Glomerular endothelial cell (primary cell): Measurements from ENCODE around the gene TBX19. TPM values are rescaled to one million over a fixed set of nuclear protein-coding genes. Genes with fewer than 3 reads are reported as not detected.

Experiments used
- DNase-seq: peaks from one replicate; pipeline ENCODE4 v3.0.0-alpha.2; 2011; ENCODE audit warnings: low read depth, low spot score; ENCODE audit errors: extremely low read depth
- total RNA-seq: library from RNA; depleted of rRNA; stranded (reverse); fragments of >200 nt; gene quantifications from 2 replicates; pipeline ENCODE4 v1.2.3, GENCODE V29; 2015

The TBX19 gene
- total RNA-seq, 1 donor from 2014 or later: 1.1 TPM

DNA sequence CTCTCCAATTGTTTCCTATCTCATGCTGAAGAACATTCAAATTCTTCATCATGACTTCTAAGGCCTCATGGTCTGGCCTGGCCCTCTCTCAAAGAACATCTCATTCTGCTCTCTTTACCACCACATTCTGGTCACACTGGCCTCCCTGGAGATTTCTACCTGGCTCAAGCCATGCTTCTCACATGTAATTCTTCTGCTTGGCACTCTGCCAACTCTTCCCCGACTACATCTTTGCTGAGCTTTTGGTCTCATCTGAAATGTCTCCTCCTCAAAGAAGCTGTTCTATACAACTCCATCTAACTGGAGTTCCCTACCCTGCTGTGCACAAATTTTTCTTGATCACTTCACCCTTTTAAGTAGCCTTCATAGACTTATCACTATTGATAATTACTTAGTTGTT, 1.4 kb upstream of the TBX19 start:
- no peak for DNase-seq

DNA sequence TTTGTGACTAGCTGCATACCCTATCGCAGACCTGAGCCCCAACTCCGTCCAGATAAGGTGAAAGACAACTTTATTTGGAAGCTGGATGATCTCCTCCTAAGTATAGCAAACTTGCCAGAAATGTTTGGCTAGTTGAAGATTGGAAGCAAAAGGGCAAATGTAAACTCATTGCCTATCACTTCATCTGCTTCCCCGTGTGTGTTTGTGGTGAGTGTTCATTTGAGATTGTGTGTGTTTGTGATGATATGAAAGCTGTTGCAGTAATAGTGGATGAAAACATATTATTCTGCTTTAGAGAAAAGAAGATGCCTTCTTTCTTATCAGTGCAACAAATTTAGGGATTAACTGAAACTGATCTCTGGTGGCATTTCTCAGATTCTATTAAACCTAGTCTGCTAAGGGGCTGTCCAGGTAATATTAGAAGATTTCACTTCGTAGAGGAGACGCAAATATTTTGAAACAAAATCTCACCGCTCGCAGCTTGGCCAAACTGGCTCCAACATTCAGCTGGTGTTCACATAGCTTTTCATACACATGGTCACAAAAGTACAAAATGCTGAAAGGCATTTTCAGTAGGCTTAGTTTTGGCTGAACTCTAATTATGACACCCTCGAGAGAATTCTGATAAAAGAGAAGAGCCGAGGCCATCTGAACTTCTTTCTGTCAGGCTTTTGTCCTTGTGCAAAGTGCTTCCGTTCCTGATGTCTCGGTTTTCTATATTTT, 1.1 kb downstream of the TBX19 start:
- DNase-seq: no peak

DNA sequence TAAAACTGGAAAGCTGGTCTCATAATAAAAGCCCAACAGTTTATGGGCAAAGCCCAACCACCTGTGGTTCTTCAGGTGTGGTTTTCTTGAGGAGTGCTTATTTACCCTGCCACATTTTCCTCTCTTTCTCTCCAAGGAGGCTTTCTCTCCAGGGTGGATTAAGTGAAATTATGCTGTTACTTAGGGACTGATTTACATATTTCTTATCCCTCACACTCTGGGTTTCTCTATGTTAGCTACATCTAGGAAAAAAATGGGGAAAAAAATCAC, 4.8 kb downstream of the TBX19 start:
- no peak for DNase-seq

DNA sequence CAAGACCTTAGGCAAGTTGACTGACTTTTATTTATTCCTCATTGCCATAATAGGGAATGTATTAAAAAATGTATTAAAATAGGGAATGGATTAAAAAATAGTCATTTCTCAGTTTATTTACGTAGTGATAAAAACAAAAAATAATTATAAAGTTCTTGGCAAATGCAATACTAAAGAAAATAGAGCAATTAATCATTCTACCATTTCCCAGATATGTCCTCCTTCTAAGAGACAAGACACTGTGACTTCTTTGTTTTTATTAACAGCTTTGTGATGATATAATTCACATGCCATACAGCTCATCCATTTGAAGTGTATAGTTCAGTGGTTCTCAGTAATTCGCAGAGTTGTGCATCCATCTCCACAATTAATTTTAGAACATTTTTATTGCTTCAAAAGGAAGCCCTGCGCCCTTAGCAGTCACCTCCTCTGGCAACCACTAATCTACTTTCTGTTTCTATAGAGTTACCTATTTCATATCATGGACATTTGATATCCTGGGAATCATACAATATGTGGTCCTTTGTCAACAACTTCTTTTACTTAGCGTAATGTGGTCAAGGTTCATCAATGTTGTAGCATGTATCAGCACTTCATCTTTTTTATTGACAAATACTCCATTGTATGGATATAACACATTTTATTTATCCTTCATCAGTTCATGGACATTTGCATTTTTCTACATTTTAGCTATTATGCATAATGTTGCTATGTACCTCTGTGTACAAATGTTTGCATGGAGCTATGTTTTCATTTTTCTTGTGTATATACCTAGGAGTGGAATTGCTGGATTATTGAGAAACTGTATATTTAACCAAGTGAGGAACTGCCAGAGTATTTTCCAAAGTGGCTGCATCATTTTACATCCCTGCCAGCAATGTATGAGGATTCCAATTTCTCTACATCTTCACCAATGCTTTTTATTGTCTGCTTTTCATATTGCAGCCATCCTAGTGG, 5.6 kb downstream of the TBX19 start:
- no peak for DNase-seq

DNA sequence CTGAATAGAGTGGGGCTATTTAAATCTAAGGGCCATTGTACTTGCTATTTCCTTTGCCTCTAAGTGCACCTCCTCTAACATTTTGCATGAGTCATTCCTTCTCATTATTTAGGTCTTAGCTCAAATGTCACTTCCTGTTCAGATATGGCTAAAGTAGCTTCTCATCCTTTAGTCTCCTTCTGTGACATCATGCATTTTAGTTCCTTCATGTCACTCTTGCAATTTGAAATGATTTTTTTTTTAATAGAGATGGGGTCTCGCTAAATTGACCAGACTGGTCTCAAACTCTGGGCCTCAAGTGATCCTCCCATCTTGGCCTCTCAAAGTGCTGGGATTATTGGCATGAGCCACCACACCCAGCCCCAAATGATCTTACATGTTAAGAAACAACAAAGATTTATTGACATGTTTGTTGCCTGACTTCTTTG, 6.6 kb downstream of the TBX19 start:
- peak; percentile 27 for DNase-seq

DNA sequence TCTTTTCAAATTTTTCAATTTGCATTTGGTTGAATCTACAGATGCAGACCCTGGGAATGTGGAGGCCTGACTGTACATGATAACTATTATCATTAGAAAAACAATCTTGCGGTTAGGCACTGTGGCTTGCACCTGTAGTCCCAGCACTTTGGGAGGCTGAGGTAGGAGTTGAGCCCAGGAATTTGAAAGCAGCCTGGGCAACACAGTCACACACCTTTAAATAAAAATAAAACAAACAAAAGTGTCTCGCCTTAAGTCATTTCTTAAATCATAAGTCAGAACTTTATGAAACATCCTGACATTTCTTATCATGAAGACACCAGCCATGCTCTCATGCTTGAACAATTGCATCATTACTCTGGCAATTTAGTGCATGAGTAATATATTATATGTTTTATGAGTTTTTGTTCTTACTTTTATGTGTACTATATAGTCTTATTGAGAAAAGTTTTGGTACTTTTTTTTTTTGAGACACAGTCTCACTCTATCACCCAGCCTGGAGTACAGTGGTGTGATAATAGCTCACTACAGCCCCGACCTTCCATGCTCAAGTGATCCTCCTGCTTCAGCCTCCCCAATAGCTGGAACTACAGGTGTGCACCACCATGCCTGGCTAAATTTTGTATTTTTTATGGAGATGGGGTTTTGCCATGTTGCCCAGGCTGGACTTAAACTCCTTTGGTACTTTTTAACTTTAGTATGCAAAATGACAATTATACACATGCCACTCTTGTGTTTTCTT, 7.8 kb downstream of the TBX19 start:
- DNase-seq: no peak

DNA sequence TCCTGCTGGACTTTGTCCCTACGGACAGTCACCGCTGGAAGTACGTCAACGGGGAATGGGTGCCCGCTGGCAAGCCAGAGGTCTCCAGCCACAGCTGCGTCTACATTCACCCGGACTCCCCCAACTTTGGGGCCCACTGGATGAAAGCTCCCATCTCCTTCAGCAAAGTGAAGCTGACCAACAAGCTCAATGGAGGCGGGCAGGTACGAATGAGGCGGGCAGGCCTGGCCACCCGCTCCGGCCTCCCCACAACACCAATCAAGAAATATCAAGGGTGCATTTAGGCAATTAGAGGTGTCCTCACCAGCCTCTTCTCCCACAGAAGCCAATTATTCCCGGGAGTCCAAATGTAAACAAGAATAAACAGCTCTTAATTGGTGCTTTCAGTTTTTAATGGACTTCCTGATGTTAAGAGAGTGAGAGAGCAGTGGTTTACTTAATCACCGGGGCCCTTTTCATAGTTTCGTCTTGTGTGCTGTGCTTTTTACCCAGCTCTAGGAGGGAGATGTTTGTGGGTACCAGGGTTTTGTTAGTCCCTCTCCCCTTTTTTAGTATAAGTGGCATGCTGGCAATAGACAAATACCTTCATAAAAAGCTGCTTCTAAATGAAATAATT, 10.7 kb downstream of the TBX19 start:
- DNase-seq: no peak

DNA sequence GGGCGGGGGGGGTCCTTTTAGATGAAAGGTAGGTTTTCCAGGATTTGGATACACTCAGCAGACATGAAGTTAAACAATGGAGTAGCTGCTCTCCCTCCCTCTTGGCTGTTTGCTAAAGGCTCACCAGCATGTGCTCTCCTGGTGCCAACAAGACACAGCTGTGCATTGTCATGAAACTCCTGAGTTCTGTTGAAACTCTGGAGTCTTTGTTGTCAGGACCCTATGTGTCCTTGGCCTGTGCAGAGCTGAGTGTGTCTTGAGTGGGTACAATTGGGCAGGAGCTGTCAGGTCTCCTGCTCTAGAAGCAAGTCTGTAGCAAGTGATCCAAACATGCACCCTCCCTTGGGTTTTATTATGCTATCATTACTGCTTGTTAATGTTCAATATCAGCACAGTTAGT, 12.7 kb downstream of the TBX19 start:
- DNase-seq: no peak

DNA sequence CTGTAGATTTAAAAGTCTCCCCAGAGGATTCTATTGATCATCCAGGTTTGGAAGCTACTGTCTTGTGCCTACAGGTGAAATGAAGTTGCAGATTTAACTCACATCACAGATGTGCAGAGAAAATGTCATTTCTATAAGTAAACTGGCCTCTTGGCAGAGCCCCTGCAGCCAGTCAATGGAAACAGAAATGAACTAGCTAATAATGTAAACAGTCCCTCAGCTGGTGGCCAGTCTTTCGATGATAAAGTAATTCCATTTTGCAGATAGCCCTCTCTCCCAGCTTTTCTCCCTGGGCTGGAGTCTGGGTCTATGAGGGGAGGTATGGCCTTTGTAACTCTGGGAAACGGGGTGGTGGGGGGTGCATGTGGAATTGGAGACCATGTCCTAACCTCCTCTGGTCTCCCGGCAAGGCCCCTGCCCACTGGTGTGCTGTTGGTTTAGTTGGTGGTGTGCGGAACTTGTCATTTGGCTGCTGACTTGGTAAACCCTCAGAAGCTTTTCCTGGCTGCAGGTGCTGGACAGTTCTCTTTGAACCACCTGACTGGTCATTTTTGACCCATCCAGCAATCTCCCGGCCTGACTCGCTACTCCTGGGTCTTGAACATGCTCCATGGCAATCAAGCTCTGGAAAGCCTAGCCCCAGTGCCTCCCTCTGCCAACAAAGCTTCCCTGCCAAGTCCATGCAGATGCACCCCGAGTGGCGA, 14.9 kb downstream of the TBX19 start:
- no peak for DNase-seq

DNA sequence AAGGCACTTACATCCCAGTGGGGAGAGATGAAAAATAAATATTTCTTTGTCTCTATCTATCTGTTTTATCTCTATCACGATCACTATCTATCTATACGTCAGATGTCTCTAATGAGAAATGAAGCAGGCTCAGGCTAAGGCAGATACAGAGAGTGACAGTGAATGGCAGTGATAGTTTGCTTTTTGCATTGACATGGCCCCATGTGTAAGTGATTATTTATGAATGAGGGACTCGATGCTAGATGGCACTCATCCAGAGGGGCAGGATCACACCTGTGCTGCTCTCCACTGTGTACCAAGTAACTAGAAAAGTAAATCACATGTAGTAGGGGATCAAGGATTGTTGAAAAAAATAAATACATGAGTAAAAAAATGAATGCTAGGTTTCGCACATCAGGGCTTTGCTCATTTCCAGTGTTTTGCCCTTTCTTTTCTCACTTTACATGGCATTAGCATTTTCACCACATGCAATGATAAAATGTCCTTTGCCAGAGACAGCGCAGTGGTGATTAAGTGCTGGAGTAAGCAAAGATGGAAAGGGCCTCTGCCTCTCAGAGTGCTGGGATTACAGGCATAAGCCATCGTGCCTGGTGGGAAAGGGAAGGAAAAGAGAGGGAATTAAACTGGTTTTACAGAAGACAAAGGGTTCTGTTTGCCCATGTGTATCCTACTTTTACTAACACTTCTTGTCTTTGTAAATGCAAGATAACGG, 16.5 kb downstream of the TBX19 start:
- DNase-seq: no peak

DNA sequence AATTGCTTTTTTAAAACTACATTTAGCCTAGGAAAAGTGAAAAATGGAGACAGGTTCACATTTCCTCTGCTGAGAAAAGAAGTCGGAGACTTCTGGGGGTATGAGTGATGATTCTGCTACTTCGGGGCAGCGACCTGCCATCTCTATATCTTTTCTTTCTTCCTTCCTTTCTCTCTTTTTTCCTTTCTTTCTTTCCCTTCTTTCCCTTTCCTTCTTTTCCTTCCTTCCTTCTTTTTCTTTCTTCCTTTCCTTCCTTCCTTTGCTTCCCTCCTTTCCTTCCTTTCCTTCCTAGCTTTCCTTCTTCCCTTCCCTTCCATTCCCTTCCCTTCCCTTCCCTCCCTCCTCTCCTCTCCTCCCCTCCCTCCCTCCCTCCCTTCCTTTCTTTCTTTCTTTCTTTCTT, 17.8 kb downstream of the TBX19 start:
- DNase-seq: no peak

DNA sequence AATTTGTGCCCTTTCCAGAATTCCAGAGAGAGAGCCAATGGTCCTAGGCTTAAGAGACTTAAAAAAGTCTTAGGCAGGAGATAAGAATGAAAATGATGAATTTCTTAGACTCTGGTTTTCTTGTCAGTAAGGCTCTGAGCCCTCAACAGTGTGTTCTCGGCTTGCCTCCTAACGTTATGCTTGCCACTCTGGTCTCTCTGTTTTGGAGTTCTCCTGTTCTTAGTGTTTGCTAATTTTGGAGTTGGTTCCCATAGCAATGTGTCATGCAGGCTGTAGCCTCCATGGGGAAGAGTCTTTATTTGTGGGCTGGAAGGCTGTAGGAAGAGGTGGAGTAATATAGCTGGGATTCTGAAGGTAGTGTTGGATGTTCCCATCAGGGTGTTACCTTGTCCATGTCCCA, 19.9 kb downstream of the TBX19 start:
- DNase-seq: no peak

DNA sequence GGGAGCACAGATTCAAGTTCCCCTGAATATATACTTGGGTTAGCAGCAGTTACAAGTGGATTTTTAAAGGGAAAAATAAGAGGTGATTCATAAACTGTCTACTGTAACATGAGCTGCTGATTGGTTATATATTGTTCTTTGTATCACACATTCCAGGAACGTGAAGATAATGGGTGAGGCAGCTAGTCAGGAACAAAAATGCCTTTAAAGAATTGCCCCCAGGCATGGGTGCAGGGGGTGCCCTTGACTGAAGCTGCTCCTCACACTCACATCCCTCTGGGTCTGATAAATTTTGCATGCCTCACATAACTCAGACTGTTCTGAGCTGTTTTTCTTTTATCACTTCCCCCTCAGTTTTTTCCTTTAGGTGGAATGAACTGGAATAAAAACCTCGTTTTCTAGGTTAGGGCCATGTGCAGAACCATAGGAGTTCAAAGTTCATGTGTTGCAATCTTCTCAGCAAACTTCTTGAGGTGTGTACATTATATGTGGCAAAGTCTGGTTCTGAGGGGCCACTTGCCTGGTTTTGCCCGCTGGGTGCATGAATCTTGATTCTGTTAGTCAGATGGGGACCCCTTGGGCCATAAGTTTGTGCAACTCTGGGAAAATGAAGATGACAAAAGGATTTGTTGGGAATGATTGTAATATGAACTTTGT, 21.1 kb downstream of the TBX19 start:
- DNase-seq: no peak

DNA sequence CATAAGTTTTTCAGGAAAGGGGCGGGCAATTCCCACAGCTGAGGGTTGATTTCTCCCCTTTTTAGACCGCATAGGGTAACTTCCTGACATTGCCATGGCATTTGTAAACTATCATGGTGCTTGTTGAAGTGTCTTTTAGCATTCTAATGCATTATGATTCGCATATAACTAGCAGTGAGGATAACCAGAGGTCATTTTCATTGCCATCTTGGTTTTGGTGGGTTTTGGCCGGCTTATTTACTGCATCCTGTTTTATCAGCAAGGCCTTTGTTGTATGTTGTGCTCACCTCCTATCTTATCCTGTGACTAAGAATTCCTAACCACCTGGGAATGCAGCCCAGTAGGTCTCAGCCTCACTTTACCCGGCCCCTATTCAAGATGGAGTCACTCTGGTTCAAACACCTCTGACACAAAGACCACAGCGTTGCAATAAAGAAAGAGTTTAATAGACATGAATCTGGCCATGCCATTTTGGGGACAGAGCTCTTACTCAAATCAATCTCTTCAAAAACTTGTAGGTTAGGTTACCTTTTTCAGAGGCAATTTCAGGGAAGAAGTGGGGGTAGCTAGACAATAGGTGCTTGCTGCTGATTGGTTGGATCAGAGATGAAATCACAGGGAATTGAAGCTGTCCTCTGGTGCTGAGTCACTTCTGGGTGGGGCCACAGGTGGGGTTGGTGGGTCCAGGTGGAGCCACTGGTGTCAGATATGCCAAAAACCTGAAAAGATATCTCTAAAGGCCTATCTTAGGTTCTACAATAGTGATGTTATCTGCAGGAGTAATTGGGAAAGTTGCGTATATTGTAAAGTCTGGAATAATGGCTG, 23.3 kb downstream of the TBX19 start:
- DNase-seq: no peak

DNA sequence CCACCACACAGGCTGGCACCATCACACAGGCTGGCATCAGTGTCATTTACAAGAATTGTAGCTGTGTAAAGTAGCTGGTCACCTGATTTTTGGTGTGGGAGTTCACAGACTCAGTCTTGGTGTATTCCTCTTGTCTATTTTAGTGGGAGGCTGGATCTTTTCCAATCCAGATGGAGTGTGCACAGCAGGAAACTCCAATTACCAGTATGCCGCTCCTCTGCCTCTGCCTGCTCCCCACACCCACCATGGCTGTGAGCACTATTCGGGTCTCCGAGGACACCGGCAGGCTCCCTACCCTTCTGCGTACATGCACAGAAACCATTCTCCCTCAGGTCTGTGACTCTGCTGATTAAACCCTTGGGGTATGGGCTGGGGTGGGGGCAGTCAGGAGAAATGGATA, 24.2 kb downstream of the TBX19 start:
- DNase-seq: no peak

DNA sequence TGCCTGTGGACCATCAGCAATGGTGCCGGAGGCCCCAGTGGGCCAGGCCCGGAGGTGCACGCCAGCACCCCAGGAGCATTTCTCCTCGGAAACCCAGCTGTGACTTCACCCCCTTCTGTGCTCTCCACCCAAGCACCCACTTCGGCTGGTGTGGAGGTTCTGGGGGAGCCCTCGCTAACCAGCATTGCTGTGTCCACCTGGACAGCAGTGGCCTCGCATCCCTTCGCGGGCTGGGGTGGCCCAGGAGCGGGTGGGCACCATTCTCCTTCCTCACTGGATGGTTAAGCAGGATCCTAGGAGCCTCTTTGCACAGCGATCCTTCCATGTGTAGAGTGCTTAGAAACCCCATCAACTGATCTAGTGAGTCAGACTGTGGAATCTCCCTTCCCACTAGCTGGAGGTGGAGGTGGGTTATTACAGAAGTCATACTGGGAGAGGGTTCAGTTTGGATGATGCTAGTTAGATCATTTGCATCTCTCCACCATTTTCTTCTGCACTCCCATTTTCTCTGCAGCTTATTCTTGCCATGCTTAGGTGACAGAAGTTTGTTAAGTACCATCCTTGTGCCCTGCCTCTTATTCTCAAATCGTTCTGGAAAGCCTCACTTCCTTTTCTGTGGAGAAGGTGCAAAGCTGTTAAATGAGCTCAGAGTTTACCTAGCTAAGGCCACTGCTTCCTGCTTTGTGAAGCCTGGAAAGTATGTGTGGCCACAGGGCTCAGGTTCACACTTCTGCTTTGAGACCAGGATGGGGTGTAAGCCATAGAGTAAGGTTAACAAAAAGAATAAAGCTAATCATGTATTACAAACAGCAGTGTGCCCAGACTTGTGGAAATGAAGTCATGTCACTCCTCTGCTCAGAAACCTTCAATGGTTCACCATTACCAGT, 32.3 kb downstream of the TBX19 start:
- DNase-seq: no peak

DNA sequence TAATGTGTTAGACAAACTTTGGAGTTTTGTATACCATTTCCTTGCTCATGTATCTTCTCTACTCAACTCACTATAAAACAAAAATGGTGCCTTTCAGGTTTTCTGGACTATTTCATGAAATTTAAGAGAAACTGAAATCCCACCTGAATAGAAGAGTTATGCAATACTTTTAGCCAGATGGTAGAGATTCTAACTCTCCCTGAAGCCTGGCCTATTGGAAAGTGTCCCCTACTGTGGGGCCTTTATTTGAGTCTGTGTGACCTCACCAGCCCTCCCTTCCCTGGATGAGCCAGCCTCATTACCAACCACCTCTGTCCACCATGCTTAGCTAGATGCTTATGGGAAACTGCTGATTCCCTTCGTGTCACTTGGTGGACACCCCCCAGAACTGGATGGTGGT, 35.5 kb downstream of the TBX19 start:
- DNase-seq: no peak

DNA sequence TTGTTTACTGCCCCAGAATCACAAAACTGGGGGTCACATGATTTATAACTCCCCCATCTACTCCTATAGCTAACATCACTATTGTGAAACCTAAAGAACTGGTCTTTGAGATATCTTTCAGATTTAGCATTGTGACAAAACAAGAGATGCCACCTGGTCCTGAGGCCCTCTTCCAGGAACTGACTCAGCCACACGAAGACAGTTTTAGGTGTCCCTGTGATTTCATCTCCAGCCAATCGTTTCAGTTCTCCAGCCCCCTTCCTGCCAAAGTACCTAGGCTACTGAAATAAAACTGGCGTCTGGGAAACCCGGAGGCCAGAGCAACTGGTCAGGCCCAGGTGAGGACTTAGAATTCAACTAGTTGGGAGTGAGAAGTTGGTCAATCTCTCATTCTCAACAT, 36.6 kb downstream of the TBX19 start:
- DNase-seq: no peak
